Activated gamma-delta T cell (primary cell): ENCODE measurements around the gene UPK1A.
"Not testable (repeated sequence)": the region's sequence is repeated elsewhere in the genome, so short reads cannot be mapped to it uniquely, and the experiment has no call there.

Experiments used
- DNase-seq: peaks from one replicate; lab custom pipeline; 2025; lab: John Stamatoyannopoulos, UW

Gene UPK1A

GRCh38 chr19:35644206-35644986, 21.9 kb upstream of the UPK1A start:
- DNase-seq, result peak; percentile 82

GRCh38 chr19:35644987-35645679, 21.2 kb upstream of the UPK1A start:
- no peak for DNase-seq

GRCh38 chr19:35645680-35646511, 20.4 kb upstream of the UPK1A start:
- no peak for DNase-seq

- peak; percentile 65 for DNase-seq
These were observed 18.0 kb upstream of the UPK1A start, which contains the start of gene COX6B1 for GRCh38 chr19:35648017-35648961. COX6B1 (plus strand) TSS chr19:35648323; CDS start chr19:35651244, 2,921 bp downstream.

GRCh38 chr19:35650581-35650980, 15.7 kb upstream of the UPK1A start:
- DNase-seq, result no peak

- DNase-seq, result not testable (repeated sequence)
These were observed 11.5 kb upstream of the UPK1A start for GRCh38 chr19:35654828-35655227.

- DNase-seq, result no peak
These were observed 10.7 kb upstream of the UPK1A start for GRCh38 chr19:35655600-35655999.

- DNase-seq, result no peak
These were observed 9.6 kb upstream of the UPK1A start for GRCh38 chr19:35656700-35657099.

GRCh38 chr19:35657904-35658700, 8.2 kb upstream of the UPK1A start:
- no peak for DNase-seq

- no peak for DNase-seq
These were observed 4.3 kb upstream of the UPK1A start for GRCh38 chr19:35661995-35662340.

- DNase-seq, result no peak
These were observed 2.3 kb upstream of the UPK1A start for GRCh38 chr19:35663981-35664380.

- DNase-seq, result no peak
These were observed 1.2 kb upstream of the UPK1A start for GRCh38 chr19:35665157-35665556.

- DNase-seq, result no peak
These were observed 713 bp upstream of the UPK1A start for GRCh38 chr19:35665604-35666003.

GRCh38 chr19:35669566-35669965, 3.2 kb downstream of the UPK1A start:
- DNase-seq, result no peak

GRCh38 chr19:35669974-35670373, 3.7 kb downstream of the UPK1A start:
- no peak for DNase-seq

GRCh38 chr19:35670686-35671085, 4.4 kb downstream of the UPK1A start:
- DNase-seq, result no peak

GRCh38 chr19:35671818-35672217, 5.5 kb downstream of the UPK1A start:
- no peak for DNase-seq

GRCh38 chr19:35673121-35673804, 6.9 kb downstream of the UPK1A start:
- DNase-seq, result no peak

- DNase-seq, result no peak
These were observed 9.3 kb downstream of the UPK1A start for GRCh38 chr19:35675589-35676140.

GRCh38 chr19:35689836-35690235, 23.5 kb downstream of the UPK1A start:
- no peak for DNase-seq
